Measurements from ENCODE around the gene TRIP13. TPM values are rescaled to one million over a fixed set of nuclear protein-coding genes. Genes with fewer than 3 reads are reported as not detected.

Gene TRIP13
- total RNA-seq, 1 donor from 2014 or later = 11.9 TPM

DNA sequence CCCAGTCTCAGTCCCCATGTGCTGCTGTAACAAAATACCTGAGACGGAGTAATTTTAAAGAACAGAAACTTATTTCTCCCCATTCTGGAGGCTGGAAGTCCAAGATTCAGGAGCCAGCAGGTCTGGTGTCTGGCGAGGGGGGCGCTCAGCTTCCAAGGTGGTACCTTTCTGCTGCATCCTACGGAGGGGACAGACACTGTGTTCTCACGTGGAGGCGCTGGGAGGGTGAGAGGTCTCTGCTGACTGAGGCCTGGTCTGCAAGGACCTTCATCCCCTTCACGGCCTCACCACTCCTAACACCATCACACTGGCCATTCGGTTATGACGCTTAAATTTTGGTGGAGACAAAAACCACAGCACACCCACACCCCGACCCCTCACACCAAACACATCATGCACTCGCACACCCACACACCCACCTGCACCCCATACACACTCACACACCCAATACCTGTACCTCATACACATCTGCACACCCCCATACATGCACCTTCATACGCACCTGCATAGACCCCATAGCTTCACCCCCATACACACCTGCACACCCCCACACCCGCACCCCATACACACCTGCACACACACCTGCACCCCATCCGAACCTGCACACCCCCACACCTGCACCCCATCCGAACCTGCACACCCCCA lies 32.1 kb upstream of the TRIP13 start:
- peak overlapping the region; percentile 62 for H3K27ac Mint-ChIP-seq
- TF ChIP-seq, protein P1, sequence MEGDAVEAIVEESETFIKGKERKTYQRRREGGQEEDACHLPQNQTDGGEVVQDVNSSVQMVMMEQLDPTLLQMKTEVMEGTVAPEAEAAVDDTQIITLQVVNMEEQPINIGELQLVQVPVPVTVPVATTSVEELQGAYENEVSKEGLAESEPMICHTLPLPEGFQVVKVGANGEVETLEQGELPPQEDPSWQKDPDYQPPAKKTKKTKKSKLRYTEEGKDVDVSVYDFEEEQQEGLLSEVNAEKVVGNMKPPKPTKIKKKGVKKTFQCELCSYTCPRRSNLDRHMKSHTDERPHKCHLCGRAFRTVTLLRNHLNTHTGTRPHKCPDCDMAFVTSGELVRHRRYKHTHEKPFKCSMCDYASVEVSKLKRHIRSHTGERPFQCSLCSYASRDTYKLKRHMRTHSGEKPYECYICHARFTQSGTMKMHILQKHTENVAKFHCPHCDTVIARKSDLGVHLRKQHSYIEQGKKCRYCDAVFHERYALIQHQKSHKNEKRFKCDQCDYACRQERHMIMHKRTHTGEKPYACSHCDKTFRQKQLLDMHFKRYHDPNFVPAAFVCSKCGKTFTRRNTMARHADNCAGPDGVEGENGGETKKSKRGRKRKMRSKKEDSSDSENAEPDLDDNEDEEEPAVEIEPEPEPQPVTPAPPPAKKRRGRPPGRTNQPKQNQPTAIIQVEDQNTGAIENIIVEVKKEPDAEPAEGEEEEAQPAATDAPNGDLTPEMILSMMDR (IDR thresholded peaks at IDR 0.05; ENCODE audit: unreplicated experiment) = no peak
- no peaks in the 10 kb centered on the region for H3K27me3 Mint-ChIP-seq
- no peak for DNase-seq (ENCODE audit: low spot score, unreplicated experiment)
- peaks cover 14% of the 10 kb centered on the region for H3K4me1 Mint-ChIP-seq (ENCODE audit: low read depth)
- no peak overlapping the region for H3K4me3 Mint-ChIP-seq (ENCODE audit: low read depth)
- H3K36me3 Mint-ChIP-seq (ENCODE audit: insufficient read depth) = no peaks in the 10 kb centered on the region
- H3K9me3 Mint-ChIP-seq (ENCODE audit: low read depth) = no peaks in the 10 kb centered on the region

DNA sequence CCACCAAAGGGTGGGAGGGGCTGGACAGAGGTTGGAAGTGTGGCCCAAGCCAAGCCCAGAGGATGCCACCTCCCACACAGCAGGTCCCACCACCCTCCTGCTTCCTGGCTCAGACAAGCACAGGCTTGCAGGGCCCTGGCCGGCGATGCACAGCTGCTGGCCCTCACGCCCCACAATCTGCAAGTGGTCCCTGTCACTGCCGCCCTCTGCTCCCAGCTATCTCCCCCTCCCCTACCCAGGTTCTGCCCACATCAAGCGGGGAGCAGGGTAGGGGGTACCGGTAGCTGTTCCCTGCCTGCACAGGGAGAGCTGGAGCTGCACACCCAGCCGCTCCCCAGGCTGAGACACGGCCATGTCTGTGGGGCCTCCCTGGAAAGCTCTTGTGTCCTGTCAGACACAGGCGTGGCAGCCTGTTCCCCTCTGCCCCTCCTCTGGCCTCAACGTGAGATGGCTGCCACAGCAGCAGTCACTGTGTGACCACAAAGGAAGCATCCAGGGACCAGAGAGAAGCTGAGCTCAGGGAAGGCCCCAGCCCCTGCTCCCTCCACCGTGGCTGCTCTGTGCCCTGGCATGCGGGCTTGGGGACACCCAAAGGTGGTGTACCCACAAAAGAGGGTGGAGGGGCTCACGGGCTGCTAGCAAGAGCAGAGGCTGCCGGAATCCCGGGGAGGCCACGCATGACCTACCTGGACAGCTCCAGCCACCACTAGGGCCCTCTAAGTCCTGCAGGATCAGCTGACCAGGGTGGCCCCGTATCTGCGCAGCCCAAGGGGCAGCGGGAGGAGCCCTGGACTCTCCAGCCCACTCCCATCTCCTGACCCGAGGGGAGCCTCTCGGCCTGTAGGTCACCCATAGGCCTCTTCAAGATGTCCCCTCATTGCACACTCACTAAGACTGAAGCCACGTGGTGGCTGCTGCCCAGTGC lies 31.0 kb upstream of the TRIP13 start:
- TF ChIP-seq, protein P1 (IDR thresholded peaks at IDR 0.05; ENCODE audit: unreplicated experiment) = no peak

DNA sequence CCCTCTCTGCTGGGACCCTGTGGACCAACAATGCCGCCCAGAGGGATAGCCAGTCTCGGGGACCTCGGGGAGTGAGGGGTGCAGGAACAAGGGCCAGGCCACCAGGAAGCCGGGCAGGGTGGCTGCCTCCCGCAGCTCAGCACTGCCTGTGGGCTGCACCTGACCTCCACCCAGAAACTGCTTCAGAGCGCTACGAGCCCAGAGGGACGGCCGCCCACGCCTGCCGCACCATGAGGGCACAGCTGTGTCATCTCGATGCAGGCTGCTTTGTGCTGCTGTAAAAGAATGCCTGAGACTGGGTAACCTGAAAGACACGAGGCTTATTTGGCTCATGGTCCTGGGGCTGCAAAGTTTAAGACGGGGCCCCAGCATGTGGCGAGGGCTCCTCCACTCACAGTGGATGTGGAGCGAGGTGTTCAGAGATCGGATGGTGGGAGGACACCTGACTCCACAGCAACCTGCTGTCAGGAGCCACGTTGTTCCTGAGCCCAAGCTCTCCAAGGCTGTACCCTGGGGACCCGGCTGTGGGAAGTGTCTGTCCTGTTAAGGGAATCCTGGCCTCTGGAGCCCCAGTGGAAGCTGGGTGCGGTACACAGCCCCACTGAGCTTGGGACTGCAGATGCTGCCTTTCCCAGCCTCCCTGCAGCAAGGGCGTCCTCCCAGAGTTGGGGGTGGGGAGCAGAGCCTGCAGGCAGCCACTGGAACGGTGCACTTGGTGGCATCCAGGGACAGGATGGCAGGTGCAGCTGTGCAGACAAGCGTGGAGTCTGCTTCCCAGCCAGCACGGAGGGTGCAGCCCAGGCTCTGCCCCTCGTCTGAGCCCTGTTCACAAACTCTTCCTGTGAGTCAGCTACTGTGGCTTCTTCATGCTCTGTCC lies 30.1 kb upstream of the TRIP13 start:
- Mint-ChIP-seq H3K36me3 (ENCODE audit: insufficient read depth) (peaks cover 6% of the 10 kb centered on the region), H3K4me1 (ENCODE audit: low read depth) (peaks cover 14% of the 10 kb centered on the region), H3K27ac (no peak overlapping the region), H3K9me3 (ENCODE audit: low read depth) (no peaks in the 10 kb centered on the region), H3K27me3 (no peaks in the 10 kb centered on the region), H3K4me3 (ENCODE audit: low read depth) (no peak overlapping the region)
- DNase-seq (ENCODE audit: low spot score, unreplicated experiment) = no peak
- TF ChIP-seq, protein P1 (IDR thresholded peaks at IDR 0.05; ENCODE audit: unreplicated experiment) = no peak

More for the DNA sequence above, 31.0 kb upstream of the TRIP13 start:
- no peaks in the 10 kb centered on the region for H3K9me3 Mint-ChIP-seq (ENCODE audit: low read depth)
- H3K4me1 Mint-ChIP-seq (ENCODE audit: low read depth) = peaks cover 14% of the 10 kb centered on the region
- no peak for DNase-seq (ENCODE audit: low spot score, unreplicated experiment)
- no peaks in the 10 kb centered on the region for H3K27me3 Mint-ChIP-seq
- peaks cover 5% of the 10 kb centered on the region for H3K36me3 Mint-ChIP-seq (ENCODE audit: insufficient read depth)
- no peak overlapping the region for H3K4me3 Mint-ChIP-seq (ENCODE audit: low read depth)
- H3K27ac Mint-ChIP-seq = no peak overlapping the region

DNA sequence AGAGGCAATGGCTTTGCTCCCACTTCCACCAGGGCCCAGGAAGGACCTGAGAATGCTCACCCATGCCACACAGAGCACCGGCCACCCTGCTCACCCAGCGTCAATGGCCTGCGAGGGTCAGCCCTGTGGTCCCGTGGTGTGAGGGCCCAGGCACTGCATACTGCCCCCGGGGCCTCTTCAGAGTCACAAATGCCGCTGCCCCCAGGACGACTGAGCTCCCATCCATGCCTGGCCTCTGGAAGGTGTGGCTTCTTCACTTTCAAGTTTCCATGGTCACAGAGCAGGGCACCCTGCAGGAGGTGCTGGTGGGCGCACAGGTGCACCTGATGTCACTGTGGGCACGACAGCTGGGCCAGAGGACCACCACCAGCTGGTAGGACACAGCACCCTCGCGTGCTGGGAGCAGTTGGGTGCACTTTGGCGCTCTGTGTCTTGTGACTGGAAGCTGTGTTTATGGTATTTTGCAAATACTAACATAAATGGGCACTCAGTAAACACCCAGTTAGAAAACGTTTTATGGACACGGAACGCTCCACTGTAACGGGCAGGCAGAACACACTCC lies 29.4 kb upstream of the TRIP13 start:
- Mint-ChIP-seq H3K27me3 (no peaks in the 10 kb centered on the region), H3K4me1 (ENCODE audit: low read depth) (peaks cover 12% of the 10 kb centered on the region), H3K4me3 (ENCODE audit: low read depth) (no peak overlapping the region), H3K27ac (no peak overlapping the region), H3K9me3 (ENCODE audit: low read depth) (no peaks in the 10 kb centered on the region), H3K36me3 (ENCODE audit: insufficient read depth) (peaks cover 9% of the 10 kb centered on the region)
- DNase-seq (ENCODE audit: low spot score, unreplicated experiment) = no peak
- TF ChIP-seq, protein P1 (IDR thresholded peaks at IDR 0.05; ENCODE audit: unreplicated experiment) = no peak

Data from progenitor cell of endocrine pancreas (in vitro differentiated cells).